ENCODE data around the gene TLE4. TPM values are rescaled to one million over a fixed set of nuclear protein-coding genes. Genes with fewer than 3 reads are reported as not detected.
"Not testable (repeated sequence)": the region's sequence is repeated elsewhere in the genome, so short reads cannot be mapped to it uniquely, and the experiment has no call there.

Gene TLE4
- total and polyA plus RNA-seq, 7 donors: 7.6 to 60.9 (median 29.1) TPM

- Histone ChIP-seq H3K4me1 (peaks cover 0 to 19% (median 14%) of the 10 kb centered on the region in 4 donors), H3K9me3 (no peaks in the 10 kb centered on the region), H3K4me3 (no peak overlapping the region), H3K27me3 (no peaks in the 10 kb centered on the region), H3K27ac (no peak overlapping the region), H3K36me3 (no peaks in the 10 kb centered on the region)
- WGBS, 2 donors: 84% methylated on average over 4 of the region's 4 CpGs
- intact Hi-C loops (cut with DNase I): no loop called here
- no peak for DNase-seq
- TF ChIP-seq EP300 (IDR thresholded peaks at IDR 0.05): no peak
- no peak for TF ChIP-seq POLR2AphosphoS5 (IDR thresholded peaks at IDR 0.05)
- TF ChIP-seq POLR2A (IDR thresholded peaks at IDR 0.05): no peak
- TF ChIP-seq CTCF (IDR thresholded peaks at IDR 0.05): no peak
Measured at GRCh38 chr9:79745752-79746336, 174.1 kb downstream of the TLE4 start.

- H3K4me3 ChIP-seq; H3K9me3 ChIP-seq; H3K27ac ChIP-seq; H3K27me3 ChIP-seq; H3K36me3 ChIP-seq; H3K4me1 ChIP-seq; intact Hi-C loops (cut with DNase I); DNase-seq: not testable (repeated sequence)
- WGBS, 2 donors: 95 to 97% methylated on average over 1 of the region's 1 CpG
Measured at GRCh38 chr9:79751895-79752466, 180.2 kb downstream of the TLE4 start.

- Histone ChIP-seq H3K9me3 (no peaks in the 10 kb centered on the region), H3K4me1 (peaks cover 0 to 16% (median 7%) of the 10 kb centered on the region in 4 donors), H3K27me3 (no peaks in the 10 kb centered on the region), H3K27ac (no peak overlapping the region), H3K4me3 (no peak overlapping the region), H3K36me3 (no peaks in the 10 kb centered on the region)
- WGBS, 2 donors: 71 to 76% methylated on average over 2 of the region's 2 CpGs
- TF ChIP-seq CTCF (IDR thresholded peaks at IDR 0.05) (no peak), POLR2AphosphoS5 (IDR thresholded peaks at IDR 0.05) (peak in 2 of 4 donors; percentile 49 to 58)
- DNase-seq: no peak
- intact Hi-C loops (cut with DNase I): no loop called here
Measured at GRCh38 chr9:79756414-79756813, 184.6 kb downstream of the TLE4 start.

DNA sequence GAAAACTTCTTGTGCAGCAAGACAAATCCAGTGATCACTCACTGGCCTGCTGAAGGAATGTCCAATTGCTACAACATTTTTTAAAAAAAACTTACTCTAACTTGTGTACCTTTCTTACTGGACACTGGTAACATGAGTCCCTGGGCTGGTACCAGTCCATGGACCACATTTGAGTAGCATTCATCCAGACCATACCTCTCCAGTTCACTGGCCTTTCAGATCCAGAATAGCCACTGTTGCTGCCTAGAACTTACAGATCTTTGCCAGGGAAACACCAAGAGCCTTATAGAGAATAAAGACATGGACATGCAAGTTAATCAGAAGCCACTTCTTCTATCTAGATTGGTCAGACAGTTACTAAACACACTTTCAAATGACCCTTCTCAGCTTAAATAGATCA is 185.3 kb downstream of the TLE4 start:
- H3K27ac ChIP-seq: peak overlapping the region in 3 of 4 donors; percentile 18 to 23 (median 21)
- no peak for TF ChIP-seq CTCF (IDR thresholded peaks at IDR 0.05)
- TF ChIP-seq POLR2A (IDR thresholded peaks at IDR 0.05): no peak
- no peak for TF ChIP-seq EP300 (IDR thresholded peaks at IDR 0.05)
- no peak for TF ChIP-seq POLR2AphosphoS5 (IDR thresholded peaks at IDR 0.05)
- H3K4me3 ChIP-seq: no peak overlapping the region
- intact Hi-C loops (cut with DNase I): no loop called here
- H3K27me3 ChIP-seq: no peaks in the 10 kb centered on the region
- no peaks in the 10 kb centered on the region for H3K9me3 ChIP-seq
- no peak for DNase-seq
- peaks cover 0 to 16% (median 7%) of the 10 kb centered on the region in 4 donors for H3K4me1 ChIP-seq
- H3K36me3 ChIP-seq: no peaks in the 10 kb centered on the region

DNA sequence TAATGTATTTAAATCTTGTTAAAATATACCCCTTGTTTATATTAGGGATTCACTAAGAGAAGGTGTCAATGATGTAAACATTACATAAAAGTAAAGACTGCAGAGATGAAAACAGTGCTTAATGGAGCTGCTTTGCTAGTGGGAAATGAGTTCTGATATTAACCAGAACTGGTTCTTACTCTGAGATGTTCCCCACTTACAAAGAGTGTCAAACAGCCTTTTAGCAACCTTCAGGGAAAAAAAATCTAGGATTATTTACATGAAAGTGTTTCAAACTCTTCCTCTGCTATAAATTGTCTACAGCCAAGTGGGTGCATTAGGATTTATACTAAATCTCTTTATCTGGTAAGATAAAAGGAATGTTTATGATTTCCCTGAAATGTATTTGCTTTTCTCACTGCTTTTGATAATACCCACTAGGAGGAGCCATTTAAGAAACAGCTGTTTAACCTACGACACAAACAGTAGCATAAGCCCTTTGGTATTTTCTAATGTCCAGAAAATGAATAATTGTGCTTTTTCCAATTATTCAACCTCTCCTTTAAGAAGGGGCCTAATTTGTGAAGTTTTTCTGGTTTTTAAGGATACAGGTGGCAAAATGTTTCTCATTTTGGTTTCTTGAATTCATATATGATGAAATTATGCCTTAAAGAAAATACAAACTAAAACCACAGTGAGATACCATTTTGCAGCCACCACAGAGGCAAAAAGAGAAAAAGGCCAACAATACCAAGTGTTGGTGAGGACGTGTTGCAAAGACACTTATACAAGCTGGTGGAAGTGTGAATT is 186.3 kb downstream of the TLE4 start:
- WGBS, 2 donors: 40 to 57% methylated on average over 2 of the region's 2 CpGs
- H3K27ac ChIP-seq: peak overlapping the region in 3 of 4 donors; percentile 18 to 23 (median 21)

More for the DNA sequence above, 186.3 kb downstream of the TLE4 start:
- H3K36me3 ChIP-seq: no peaks in the 10 kb centered on the region
- H3K9me3 ChIP-seq: no peaks in the 10 kb centered on the region
- TF ChIP-seq POLR2AphosphoS5 (IDR thresholded peaks at IDR 0.05) (peak in 1 of 4 donors; percentile 29), POLR2A (IDR thresholded peaks at IDR 0.05) (no peak), CTCF (IDR thresholded peaks at IDR 0.05) (peak in 2 of 4 experiments; percentile 12 to 26), EP300 (IDR thresholded peaks at IDR 0.05) (no peak)
- intact Hi-C loops (cut with DNase I): no loop called here
- H3K4me1 ChIP-seq: peaks cover 0 to 16% (median 7%) of the 10 kb centered on the region in 4 donors
- DNase-seq: no peak
- no peaks in the 10 kb centered on the region for H3K27me3 ChIP-seq
- no peak overlapping the region for H3K4me3 ChIP-seq
